Neural progenitor cell (in vitro differentiated cells): ENCODE measurements around the gene NEK4.

Experiments
- EZH2 ChIP-seq: fragments of 200-600 bp; sonication (generic); IDR thresholded peaks from 2 replicates; pipeline ENCODE4 v1.6.1; 2017; ENCODE audit warnings: antibody characterized with exemption, mild to moderate bottlenecking, moderate library complexity
- EZH2phosphoT487 ChIP-seq: fragments of 200-600 bp; sonication (generic); IDR thresholded peaks from 2 replicates; pipeline ENCODE4 v1.6.1; 2017; ENCODE audit warnings: antibody characterized with exemption
- TF ChIP-seq, protein P1 (sequence below): fragments of 200-600 bp; sonication (generic); IDR thresholded peaks from 2 replicates; pipeline ENCODE4 v1.5.1; 2017; ENCODE audit warnings: antibody characterized with exemption, mild to moderate bottlenecking

DNA sequence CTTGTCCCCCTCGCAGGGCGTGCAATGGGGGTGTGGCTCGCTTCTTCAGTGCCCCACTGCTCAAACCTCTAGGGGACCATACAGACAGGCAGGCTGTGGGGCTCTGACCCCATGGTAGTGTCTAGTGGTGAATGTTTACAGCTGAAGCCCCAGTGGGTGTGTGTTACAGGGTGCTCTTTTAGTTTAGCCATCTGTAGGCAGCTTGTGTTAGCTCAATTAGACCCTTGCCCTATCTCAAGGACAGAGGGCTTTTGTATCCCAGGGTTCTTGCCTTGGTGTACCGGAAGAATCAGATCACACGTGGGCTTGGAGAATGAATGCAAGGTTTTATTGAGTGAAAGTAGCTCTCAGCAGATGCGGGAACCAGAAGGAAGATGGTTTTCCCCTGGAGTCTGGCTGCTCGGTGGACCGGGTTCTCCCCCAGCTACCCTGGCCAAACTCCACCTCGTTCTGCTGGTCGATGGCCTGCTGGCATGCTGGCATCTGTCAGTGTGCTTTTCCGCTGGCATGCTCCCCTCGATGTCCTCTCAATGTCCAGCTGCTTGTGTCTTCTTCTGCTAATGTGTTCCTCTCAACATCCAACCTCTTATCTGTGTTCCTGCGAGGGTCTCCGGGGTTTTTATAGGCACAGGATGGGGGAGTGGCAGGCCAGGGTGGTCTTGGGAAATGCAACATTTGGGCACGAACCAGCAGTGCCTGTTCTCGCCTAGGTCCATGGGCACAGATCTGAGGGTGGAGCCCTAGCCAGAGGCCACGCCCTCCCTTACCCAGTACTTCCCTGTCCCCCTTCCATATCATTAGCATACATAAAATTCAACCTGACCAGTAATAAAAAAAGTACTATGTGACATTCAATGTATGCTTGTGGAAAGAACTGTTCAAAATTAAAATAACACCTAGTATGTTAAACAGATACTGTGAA, 58.2 kb downstream of the NEK4 start:
- TF ChIP-seq, protein P1, sequence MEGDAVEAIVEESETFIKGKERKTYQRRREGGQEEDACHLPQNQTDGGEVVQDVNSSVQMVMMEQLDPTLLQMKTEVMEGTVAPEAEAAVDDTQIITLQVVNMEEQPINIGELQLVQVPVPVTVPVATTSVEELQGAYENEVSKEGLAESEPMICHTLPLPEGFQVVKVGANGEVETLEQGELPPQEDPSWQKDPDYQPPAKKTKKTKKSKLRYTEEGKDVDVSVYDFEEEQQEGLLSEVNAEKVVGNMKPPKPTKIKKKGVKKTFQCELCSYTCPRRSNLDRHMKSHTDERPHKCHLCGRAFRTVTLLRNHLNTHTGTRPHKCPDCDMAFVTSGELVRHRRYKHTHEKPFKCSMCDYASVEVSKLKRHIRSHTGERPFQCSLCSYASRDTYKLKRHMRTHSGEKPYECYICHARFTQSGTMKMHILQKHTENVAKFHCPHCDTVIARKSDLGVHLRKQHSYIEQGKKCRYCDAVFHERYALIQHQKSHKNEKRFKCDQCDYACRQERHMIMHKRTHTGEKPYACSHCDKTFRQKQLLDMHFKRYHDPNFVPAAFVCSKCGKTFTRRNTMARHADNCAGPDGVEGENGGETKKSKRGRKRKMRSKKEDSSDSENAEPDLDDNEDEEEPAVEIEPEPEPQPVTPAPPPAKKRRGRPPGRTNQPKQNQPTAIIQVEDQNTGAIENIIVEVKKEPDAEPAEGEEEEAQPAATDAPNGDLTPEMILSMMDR, result no peak
- TF ChIP-seq EZH2 (no peak), EZH2phosphoT487 (no peak)
